H9 (cell line): Measurements from ENCODE around the gene NDUFAF2. TPM values are rescaled to one million over a fixed set of nuclear protein-coding genes. Genes with fewer than 3 reads are reported as not detected.

Experiments used
- DNase-seq: peaks from one replicate; pipeline ENCODE4 v3.0.0-alpha.2; 2017
- H2AFZ ChIP-seq: one replicate; pipeline ENCODE4 v1.6.1; 2013; ENCODE audit warnings: mild to moderate bottlenecking, low read length, control low read depth, moderate library complexity
- H2AK5ac ChIP-seq: 2 replicates; pipeline ENCODE4 v1.6.1; 2013; ENCODE audit warnings: low read length, control low read depth, mixed read lengths; ENCODE audit not compliant: insufficient read length
- H2BK120ac ChIP-seq: one replicate; pipeline ENCODE4 v1.6.1; 2013; ENCODE audit warnings: low read depth, mild to moderate bottlenecking, low read length, control low read depth, inconsistent platforms; ENCODE audit not compliant: poor library complexity, severe bottlenecking
- H2BK12ac ChIP-seq: 2 replicates; pipeline ENCODE4 v1.6.1; 2013; ENCODE audit warnings: low read length, control low read depth, mixed read lengths, low read depth; ENCODE audit not compliant: insufficient read length
- H2BK15ac ChIP-seq: 2 replicates; pipeline ENCODE4 v1.6.1; 2013; ENCODE audit warnings: low read depth, low read length, control low read depth
- H2BK20ac ChIP-seq: one replicate; pipeline ENCODE4 v1.6.1; 2013; ENCODE audit warnings: low read depth, mild to moderate bottlenecking, low read length, control low read depth, inconsistent platforms; ENCODE audit not compliant: poor library complexity, severe bottlenecking
- H2BK5ac ChIP-seq: 2 replicates; pipeline ENCODE4 v1.6.1; 2013; ENCODE audit warnings: low read length, control low read depth, mixed read lengths; ENCODE audit not compliant: insufficient read length
- H3K14ac ChIP-seq: 2 replicates; pipeline ENCODE4 v1.6.1; 2013; ENCODE audit warnings: low read length, control low read depth; ENCODE audit not compliant: insufficient read depth
- H3K18ac ChIP-seq: 2 replicates; pipeline ENCODE4 v1.6.1; 2013; ENCODE audit warnings: low read depth, mild to moderate bottlenecking, mixed read lengths, low read length, control low read depth; ENCODE audit not compliant: insufficient read length
- H3K23ac ChIP-seq: 2 replicates; pipeline ENCODE4 v1.6.1; 2013; ENCODE audit warnings: low read length, control low read depth, mixed read lengths, low read depth; ENCODE audit not compliant: insufficient read length
- H3K23me2 ChIP-seq: 2 replicates; pipeline ENCODE4 v1.6.1; 2013; ENCODE audit warnings: low read depth, mild to moderate bottlenecking, mixed read lengths, low read length, control low read depth; ENCODE audit not compliant: insufficient read length, poor library complexity, severe bottlenecking
- H3K27ac ChIP-seq: 2 replicates; pipeline ENCODE4 v1.5.1; 2013; ENCODE audit warnings: low read length, control low read depth, mixed read lengths, low read depth; ENCODE audit not compliant: insufficient read length
- H3K27me3 ChIP-seq: 2 replicates; pipeline ENCODE4 v1.6.1; 2013; ENCODE audit warnings: low read length, control low read depth, inconsistent platforms; ENCODE audit not compliant: insufficient read depth
- H3K4ac ChIP-seq: 2 replicates; pipeline ENCODE4 v1.6.1; 2013; ENCODE audit warnings: low read depth, mild to moderate bottlenecking, control low read depth, inconsistent platforms, low read length, moderate library complexity
- H3K4me1 ChIP-seq: 2 replicates; pipeline ENCODE4 v1.6.1; 2013; ENCODE audit warnings: low read length, control low read depth, inconsistent platforms; ENCODE audit not compliant: insufficient read depth
- H3K4me2 ChIP-seq: 2 replicates; pipeline ENCODE4 v1.6.1; 2013; ENCODE audit warnings: low read length, control low read depth, mixed read lengths; ENCODE audit not compliant: insufficient read length, insufficient read depth
- H3K56ac ChIP-seq: 2 replicates; pipeline ENCODE4 v1.6.1; 2013; ENCODE audit warnings: low read depth, mild to moderate bottlenecking, mixed read lengths, low read length, control low read depth; ENCODE audit not compliant: insufficient read length
- H3K79me1 ChIP-seq: 2 replicates; pipeline ENCODE4 v1.6.1; 2013; ENCODE audit warnings: low read depth, mild to moderate bottlenecking, moderate library complexity, low read length, control low read depth, inconsistent platforms; ENCODE audit not compliant: insufficient read depth, poor library complexity, severe bottlenecking
- H3K79me2 ChIP-seq: 2 replicates; pipeline ENCODE4 v1.6.1; 2013; ENCODE audit warnings: low read length, control low read depth, inconsistent platforms; ENCODE audit not compliant: insufficient read depth
- H3K9ac ChIP-seq: 2 replicates; pipeline ENCODE4 v1.6.1; 2013; ENCODE audit warnings: low read length, control low read depth, mixed read lengths; ENCODE audit not compliant: insufficient read length; ENCODE audit errors: extremely low read depth
- H3K9me3 ChIP-seq: one replicate; pipeline ENCODE4 v1.6.1; 2013; ENCODE audit warnings: low read depth, low read length, inconsistent platforms; ENCODE audit not compliant: control insufficient read depth
- H3T11ph ChIP-seq: one replicate; pipeline ENCODE4 v1.6.1; 2013; ENCODE audit warnings: mild to moderate bottlenecking, low read length, control low read depth, inconsistent platforms
- H4K20me1 ChIP-seq: one replicate; pipeline ENCODE4 v1.6.1; 2013; ENCODE audit not compliant: control insufficient read depth, insufficient read length, insufficient read depth
- H4K5ac ChIP-seq: 2 replicates; pipeline ENCODE4 v1.6.1; 2013; ENCODE audit warnings: low read depth, mild to moderate bottlenecking, mixed read lengths, low read length, control low read depth; ENCODE audit not compliant: insufficient read length
- H4K8ac ChIP-seq: replicated peaks from 2 replicates; pipeline ENCODE4 v1.6.1; 2013; ENCODE audit warnings: low read length, control low read depth, mixed read lengths, low read depth; ENCODE audit not compliant: insufficient read length
- H4K91ac ChIP-seq: 2 replicates; pipeline ENCODE4 v1.6.1; 2013; ENCODE audit warnings: low read depth, mild to moderate bottlenecking, moderate library complexity, mixed read lengths, low read length, control low read depth; ENCODE audit not compliant: insufficient read length
- H3K27ac Mint-ChIP-seq, 3 experiments: 2 replicates in 2 of 3; 3 replicates in 1 of 3; pipeline ENCODE4 v1.8.0; 2020 to 2021; ENCODE audit warnings: mixed read lengths in 3 of 3, mild to moderate bottlenecking in 1 of 3, moderate library complexity in 1 of 3
- H3K27me3 Mint-ChIP-seq: 2 replicates; pipeline ENCODE4 v1.8.0; 2021; ENCODE audit warnings: low read depth, mild to moderate bottlenecking, moderate library complexity, mixed read lengths
- H3K36me3 Mint-ChIP-seq, 3 experiments: 2 replicates in 2 of 3; 3 replicates in 1 of 3; pipeline ENCODE4 v1.8.0; 2020 to 2021; ENCODE audit warnings: low read depth in 3 of 3, mixed read lengths in 3 of 3; ENCODE audit not compliant: insufficient read depth in 1 of 3
- H3K4me1 Mint-ChIP-seq, 2 experiments: 2 replicates each; pipeline ENCODE4 v1.8.0; 2020; ENCODE audit warnings: mixed read lengths in 2 of 2
- H3K4me3 Mint-ChIP-seq, 2 experiments: 2 replicates in 1 of 2; 3 replicates in 1 of 2; pipeline ENCODE4 v1.8.0; 2020 to 2021; ENCODE audit warnings: mild to moderate bottlenecking in 2 of 2, mixed read lengths in 2 of 2, moderate library complexity in 1 of 2
- H3K9me3 Mint-ChIP-seq, 2 experiments: 2 replicates in 1 of 2; 3 replicates in 1 of 2; pipeline ENCODE4 v1.8.0; 2020; ENCODE audit warnings: mild to moderate bottlenecking in 2 of 2, mixed read lengths in 2 of 2, moderate library complexity in 1 of 2
- CTCF ChIP-seq: fragments of 200-600 bp; sonication (generic); conservative IDR thresholded peaks from 3 replicates; pipeline ENCODE4 v1.8.0; 2021; ENCODE audit warnings: antibody characterized with exemption, mild to moderate bottlenecking
- WGBS: extraction: QIAGEN DNeasy Blood & Tissue Kit; methylation state at CpG from one replicate; pipeline ENCODE4 v1.1.7; 2013; ENCODE audit warnings: missing lambda C conversion rate, low lambda C conversion rate, mixed read lengths; ENCODE audit not compliant: insufficient read length; ENCODE audit errors: extremely low coverage; 5-methylcytosine and 5-hydroxymethylcytosine counted together
- total RNA-seq: library from RNA; stranded (reverse); gene quantifications from 2 replicates; pipeline ENCODE4 v1.2.1, GENCODE V29; 2021

Gene NDUFAF2
- total RNA-seq, 1 experiment from 2014 or later: 31.4 TPM

GRCh38 chr5:61001647-61002046 is 56.6 kb downstream of the NDUFAF2 start:
- Histone ChIP-seq H4K5ac (no peak overlapping the region), H4K8ac (no peak overlapping the region), H3K23me2 (no peaks in the 10 kb centered on the region), H3K4me2 (no peak overlapping the region), H2BK20ac (no peak overlapping the region), H3K79me1 (no peaks in the 10 kb centered on the region), H3K56ac (no peak overlapping the region), H3K4me1 (no peaks in the 10 kb centered on the region), H2BK15ac (no peak overlapping the region), H3K9me3 (no peaks in the 10 kb centered on the region), H2BK120ac (no peak overlapping the region), H3K27me3 (no peaks in the 10 kb centered on the region), H3K27ac (no peak overlapping the region), H4K91ac (no peak overlapping the region), H2AFZ (no peak overlapping the region), H2AK5ac (no peak overlapping the region), H3K79me2 (no peaks in the 10 kb centered on the region), H3K14ac (no peak overlapping the region), H2BK12ac (no peak overlapping the region), H2BK5ac (no peak overlapping the region), H3K4ac (no peak overlapping the region), H4K20me1 (no peaks in the 10 kb centered on the region), H3K9ac (no peak overlapping the region), H3T11ph (no peak overlapping the region), H3K18ac (no peak overlapping the region), H3K23ac (no peak overlapping the region)
- DNase-seq: no peak
- WGBS: no CpG with 5 or more reads among the region's 3 CpGs
- H3K9me3 Mint-ChIP-seq: peaks cover 0 to 2% of the 10 kb centered on the region in 2 experiments; a peak in 1 of 5 replicates
- no peak overlapping the region for H3K4me3 Mint-ChIP-seq
- H3K27ac Mint-ChIP-seq: no peak overlapping the region
- H3K36me3 Mint-ChIP-seq: peaks cover 0 to 2% (median 0%) of the 10 kb centered on the region in 3 experiments; a peak in 3 of 7 replicates
- H3K4me1 Mint-ChIP-seq: peaks cover 12 to 16% of the 10 kb centered on the region in 2 experiments
- TF ChIP-seq CTCF: no peak
- no peaks in the 10 kb centered on the region for H3K27me3 Mint-ChIP-seq
